ENCODE results near the gene KPNA2.
"Not testable (repeated sequence)": the region's sequence is repeated elsewhere in the genome, so short reads cannot be mapped to it uniquely, and the experiment has no call there.

DNA sequence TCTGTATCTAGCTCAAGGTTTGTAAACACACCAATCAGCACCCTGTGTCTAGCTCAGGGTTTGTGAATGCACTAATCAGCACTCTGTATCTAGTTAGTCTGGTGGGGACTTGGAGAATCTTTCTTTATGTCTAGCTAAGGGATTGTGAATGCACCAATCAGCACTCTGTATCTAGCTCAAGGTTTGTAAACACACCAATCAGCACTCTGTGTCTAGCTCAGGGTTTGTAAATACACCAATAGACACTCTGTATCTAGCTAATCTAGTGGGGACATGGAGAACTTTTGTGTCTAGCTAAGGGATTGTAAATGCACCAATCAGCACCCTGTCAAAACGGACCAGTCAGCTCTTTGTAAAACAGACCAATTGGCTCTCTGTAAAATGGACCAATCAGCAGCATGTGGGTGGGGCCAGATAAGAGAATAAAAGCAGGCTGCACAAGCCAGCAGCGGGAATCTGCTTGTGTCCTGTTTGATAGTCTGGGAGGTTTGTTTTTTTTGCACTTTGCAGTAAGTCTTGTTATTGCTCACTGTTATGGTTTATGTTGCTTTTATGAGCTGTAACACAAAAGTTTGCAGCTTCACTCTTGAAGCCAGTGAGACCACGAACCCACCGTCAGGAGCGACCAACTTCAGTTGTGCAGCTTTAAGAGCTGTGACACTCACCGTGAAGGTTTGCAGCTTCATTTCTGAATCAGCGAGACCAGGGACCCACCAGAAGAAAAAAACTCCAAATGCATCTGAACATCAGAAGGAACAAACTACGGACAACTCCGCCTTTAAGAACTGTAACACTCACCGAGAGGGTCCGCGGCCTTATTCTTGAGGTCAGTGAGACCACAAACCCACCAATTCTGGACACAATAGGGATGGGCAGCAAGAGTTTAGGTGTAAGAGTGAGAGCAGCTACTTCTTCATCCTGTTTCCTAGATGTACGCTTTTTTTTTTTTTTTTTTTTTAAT lies 46.0 kb downstream of the KPNA2 start:
- TF ChIP-seq EP300, CTCF, POLR2A (IDR thresholded peaks at IDR 0.05): not testable (repeated sequence)

Measured in sigmoid colon (tissue), 4 donors.